Measurements from ENCODE around the gene ASXL1. TPM values are rescaled to one million over a fixed set of nuclear protein-coding genes. Genes with fewer than 3 reads are reported as not detected.
"Not testable (repeated sequence)": the region's sequence is repeated elsewhere in the genome, so short reads cannot be mapped to it uniquely, and the experiment has no call there.

ASXL1 gene
- total RNA-seq, 1 donor from 2014 or later = 27.5 TPM

- ATAC-seq = no peak
Observed at GRCh38 chr20:32337937-32338661, 20.0 kb upstream of the ASXL1 start.

DNA sequence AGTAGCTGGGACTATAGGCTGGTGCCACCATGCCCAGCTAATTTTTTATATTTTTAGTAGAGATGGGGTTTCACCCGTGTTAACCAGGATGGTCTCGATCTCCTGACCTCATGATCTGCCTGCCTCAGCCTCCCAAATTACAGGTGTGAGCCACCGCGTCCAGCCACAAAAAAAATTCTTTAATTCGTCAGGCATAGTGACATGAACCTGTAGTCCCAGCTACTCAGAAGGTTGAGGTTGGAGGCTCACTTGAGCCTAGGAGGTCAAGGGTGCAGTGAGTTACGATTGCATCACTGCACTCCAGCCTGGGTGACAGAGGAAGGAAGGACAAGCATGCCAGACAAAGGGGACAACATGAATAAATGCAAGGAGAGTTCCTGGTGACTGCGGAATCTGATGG, 19.5 kb upstream of the ASXL1 start:
- ATAC-seq = no peak

DNA sequence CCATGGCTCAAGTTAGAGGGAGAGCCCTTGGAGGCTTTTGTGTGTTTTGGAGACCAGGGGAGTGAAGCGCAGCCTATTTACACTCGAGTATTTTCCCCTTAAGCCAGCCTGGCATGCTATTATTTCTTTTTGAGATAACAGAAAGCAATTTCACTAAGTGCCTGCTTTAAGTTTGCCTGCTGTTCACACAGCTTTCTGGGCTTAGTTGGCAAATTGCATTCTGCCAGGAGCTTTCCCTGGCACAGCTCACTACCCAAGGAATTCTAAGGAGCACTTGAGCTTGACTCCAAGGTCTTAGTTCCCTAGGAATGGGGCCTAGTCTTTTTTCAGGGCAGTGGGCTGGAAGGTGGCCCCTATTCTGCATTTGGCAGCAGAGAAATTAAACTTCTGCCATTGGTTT, 19.0 kb upstream of the ASXL1 start:
- ATAC-seq = no peak

DNA sequence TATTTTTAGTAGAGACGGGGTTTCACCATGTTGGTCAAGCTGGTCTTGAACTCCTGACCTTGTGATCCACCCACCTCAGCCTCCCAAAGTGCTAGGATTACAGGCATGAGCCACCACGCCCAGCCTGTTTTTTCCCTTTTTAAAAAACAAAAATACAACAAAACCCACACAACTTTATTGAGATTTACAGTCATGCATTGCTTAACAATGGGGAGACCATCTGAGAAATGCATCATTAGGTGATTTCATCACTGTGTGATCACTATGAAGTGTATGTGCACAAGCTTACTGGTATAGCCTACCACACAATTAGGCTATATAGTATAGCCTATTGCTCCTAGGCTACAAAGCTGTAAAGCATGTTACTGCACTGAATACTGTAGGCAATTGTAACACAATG, 17.1 kb upstream of the ASXL1 start:
- ATAC-seq = not testable (repeated sequence)

DNA sequence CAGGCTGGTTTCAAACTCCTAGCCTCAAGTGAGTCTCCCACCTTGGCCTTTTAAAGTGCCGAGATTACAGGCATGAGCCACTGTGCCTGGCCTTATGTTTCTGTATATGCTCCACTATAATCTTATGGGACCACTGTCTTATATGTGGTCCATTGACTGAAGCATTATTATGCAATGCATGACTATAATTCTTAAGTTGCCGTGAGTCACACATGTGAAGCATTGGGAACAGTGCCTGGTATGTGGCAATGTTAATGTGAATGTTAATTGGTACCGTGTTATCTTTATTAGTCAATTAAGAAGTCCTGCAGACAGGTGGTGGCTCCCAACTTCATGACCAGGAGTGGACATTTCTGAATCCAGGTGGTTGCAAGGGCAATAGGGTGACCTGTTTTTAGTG, 14.7 kb upstream of the ASXL1 start:
- ATAC-seq = peak; percentile 90

DNA sequence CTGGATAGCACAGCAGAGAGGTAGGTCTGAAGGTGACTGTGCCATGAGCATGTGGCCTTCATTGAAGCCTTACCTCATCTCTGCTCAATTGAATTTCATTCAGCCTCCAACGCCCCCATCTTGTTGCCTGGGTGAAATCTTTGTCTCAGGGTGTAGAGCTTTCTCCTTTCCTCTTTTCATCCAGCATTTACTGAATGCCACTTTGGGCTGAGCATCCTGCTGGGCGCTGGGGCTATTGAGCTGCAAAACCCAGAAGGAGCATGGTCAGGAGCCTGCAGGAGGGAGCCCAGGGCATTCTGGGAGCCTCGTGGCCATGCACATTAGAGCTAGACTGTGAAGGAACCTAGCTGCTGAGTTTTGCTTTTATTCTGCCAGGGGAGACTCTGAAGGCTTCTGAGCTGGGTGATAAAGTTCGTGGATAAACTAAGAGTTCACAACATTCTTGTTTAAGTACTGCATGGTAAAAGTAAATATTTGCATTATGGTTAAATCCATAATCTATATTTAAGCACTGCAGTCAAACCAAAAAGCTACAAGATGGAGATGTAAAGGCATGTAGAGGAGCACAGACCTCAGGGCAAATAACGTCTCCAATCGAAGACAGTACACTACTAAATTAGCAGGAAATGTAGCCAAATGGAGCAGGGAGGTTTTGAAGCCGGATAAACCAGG, 13.2 kb upstream of the ASXL1 start:
- no peak for ATAC-seq

- no peak for ATAC-seq
Observed at GRCh38 chr20:32348207-32348606, 9.9 kb upstream of the ASXL1 start.

DNA sequence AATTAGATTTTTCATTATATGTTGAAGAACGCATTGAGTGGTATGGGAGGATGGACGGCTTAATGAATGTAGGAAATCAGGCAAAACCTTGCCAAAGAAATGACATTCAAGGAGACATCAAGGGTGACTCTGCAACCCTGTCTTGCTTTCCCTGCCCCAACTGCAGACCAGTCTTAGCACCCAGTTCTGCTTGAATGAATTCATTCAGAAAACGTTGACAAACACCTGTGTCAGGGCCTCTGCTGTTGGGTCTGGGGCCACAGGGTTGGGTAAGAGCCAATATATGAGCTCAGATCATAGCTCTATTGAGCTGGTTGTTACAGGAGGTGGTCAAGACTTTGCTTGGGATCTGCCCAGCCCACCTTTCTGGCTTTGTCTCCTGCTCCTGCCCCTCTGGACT, 7.7 kb upstream of the ASXL1 start:
- no peak for ATAC-seq

DNA sequence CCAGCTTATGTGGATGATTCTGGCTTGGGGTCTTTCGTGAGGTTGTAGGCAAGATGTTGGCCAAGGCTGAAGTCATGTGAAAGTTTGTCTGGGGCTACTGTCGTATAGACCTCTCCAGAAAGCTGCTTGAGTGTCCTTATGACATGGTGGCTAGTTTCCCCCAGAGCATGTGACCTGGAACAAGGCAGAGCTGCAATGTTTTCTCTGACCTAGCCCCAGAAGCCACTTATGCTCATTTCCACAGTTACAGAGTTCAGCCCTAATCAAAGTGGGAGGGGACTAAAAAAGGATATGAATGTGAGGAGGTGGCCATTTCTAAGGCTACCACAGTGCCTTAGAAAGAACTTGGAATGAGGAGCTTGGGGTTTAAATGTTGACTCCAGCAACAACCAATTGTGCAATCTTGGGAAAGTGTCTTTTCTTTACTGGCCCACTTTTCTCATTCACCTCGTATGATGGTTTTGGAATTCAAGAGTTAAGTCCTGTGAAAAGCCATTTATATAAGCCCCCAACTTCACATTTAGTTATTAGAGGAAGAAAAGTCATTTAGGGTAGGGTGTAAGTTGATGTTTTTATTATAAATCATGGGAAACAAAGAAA, 5.9 kb upstream of the ASXL1 start:
- ATAC-seq = no peak

DNA sequence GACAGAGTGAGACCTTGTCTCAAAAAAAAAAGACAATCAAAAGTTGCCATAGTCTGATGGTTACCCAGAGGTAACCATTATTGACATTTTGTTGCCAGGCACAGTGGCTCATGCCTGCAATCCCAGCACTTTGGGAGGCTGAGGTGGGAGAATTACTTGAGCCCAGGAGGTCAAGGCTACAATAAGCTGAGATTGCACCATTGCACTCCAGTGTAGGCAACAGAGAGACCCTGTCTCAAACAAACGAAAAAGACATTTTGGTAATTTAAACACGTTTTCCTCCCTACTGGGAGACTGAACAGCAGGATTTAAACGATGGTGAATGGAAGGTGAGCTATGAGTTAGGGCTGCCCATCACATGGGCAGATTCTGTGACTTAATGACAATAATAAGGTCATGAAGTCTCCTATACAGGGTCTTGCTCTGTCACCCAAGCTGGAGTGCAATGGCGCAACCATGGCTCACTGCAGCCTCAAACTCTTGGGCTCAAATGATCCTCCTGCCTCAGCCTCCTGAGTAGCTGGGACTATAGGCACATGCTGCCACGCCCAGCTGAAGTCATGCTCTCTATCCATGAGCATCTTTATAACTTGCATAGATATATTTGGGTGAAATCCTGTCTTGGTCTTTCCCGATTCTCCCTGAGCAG, 4.2 kb upstream of the ASXL1 start:
- ATAC-seq = no peak

DNA sequence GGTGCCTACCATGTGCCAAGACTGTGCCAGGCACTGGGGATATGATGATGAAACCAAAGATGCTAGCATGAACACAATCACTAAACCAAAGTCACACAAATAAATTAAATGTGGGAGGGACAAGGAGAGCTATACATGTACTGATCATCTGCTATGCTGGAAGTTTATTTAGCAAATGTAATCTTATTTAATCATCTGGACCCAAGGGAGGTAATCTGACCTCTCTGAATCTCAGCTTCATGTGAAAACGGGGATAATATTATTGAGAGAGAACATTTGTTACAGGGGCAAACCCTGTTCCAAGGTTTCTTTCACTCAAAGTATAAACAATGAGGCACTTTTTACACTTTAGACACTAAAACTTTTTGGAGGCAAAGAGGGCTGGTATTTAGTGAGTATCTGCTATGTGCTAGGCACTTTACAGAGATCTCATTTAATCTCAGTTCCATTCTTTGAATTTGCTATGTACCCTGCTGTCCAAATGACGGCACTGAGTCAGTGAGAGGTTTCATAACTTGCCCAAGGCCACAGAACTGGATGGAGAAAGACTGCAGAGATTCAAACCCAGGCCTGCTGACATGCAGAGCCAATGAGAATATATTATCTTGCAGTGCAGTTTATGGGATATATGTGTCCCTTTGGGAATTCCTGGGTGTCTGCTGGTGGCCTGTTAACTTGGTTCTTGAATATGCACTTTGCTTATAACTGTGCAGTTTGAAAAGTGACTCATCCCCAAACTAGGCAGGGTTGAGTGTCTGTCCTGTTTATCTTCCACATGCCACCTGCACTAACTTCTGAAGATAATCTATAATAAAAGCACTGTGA, 3.3 kb upstream of the ASXL1 start:
- no peak for ATAC-seq

DNA sequence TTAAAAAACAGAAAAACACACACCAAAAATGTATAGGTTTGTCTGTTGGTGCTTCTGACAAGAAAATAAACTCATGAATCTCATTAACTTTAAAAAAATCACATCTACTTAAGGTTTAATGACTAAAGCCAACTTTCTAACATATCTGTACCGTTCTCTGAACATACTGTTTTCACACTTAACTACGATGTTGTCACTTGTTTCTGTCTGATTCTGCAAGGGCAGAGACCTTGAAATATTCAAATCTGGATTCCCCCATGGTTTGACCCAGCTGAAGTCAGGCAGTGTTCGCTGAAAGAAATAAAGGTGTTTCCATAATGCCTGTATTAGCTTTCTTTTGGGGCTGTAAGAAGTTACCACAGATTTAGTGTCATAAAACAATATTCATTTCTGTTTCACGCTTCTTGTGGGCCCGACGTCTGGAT, 2.7 kb upstream of the ASXL1 start:
- ATAC-seq = no peak

DNA sequence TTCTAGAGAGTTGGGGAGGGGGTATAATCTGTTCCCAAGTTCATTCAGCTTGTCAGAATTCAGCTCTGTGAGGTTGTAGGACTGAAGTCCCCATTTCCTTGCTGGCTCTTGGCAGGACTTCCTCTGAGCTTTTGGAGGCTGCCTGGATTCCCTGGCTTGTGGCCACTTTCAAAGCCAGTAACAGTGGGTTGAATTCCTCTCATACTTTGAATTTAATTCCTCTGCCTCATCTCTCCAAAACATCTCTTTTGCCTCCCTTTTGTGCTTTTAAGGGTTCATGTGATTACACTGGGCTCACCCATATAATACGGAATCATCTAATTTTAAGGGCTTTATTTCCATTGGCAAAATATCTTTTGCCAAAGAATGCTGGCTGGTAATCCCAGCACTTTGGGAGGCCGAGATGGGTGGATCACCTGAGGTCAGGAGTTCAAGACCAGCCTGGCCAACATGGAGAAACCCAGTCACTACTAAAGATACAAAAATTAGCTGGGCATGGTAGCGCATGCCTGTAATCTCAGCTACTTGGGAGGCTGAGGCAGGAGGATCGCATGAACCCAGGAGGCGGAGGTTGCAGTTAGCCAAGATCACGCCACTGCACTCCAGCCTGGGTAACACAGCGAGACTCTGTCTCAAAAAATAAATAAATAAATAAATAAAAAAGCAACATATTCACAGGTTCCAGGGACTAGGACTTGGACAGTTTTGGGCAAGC, 2.1 kb upstream of the ASXL1 start:
- not testable (repeated sequence) for ATAC-seq

GRCh38 chr20:32356622-32357374, 1.3 kb upstream of the ASXL1 start:
- no peak for ATAC-seq

DNA sequence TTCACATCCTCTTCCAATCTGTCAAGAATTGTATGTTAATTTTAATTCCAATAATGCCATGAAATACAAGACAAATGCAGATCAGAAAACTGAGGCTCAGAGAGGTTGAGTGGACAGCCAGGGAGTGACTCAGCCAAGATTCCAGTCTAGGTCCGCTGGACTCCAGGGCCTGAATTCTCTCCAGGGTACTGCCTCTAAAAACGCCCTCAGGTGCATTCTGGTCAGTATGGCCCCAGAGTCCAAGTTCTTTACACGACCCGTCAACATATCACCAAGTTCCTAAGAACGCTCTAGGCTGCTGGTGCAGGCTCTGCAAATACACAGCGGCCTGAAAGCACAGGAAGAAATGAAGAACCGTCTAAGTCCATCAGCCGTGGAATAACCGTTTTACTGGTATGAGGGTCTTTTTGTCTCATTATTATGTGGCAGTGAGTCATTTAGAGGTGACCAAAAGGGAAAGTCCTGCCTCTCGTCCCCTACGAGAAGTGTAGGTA, 709 bp upstream of the ASXL1 start:
- ATAC-seq = peak; percentile 0

GRCh38 chr20:32358632-32358882, 426 bp downstream of the ASXL1 start:
- no peak for ATAC-seq

GRCh38 chr20:32358883-32359632, 927 bp downstream of the ASXL1 start:
- peak; percentile 57 for ATAC-seq

DNA sequence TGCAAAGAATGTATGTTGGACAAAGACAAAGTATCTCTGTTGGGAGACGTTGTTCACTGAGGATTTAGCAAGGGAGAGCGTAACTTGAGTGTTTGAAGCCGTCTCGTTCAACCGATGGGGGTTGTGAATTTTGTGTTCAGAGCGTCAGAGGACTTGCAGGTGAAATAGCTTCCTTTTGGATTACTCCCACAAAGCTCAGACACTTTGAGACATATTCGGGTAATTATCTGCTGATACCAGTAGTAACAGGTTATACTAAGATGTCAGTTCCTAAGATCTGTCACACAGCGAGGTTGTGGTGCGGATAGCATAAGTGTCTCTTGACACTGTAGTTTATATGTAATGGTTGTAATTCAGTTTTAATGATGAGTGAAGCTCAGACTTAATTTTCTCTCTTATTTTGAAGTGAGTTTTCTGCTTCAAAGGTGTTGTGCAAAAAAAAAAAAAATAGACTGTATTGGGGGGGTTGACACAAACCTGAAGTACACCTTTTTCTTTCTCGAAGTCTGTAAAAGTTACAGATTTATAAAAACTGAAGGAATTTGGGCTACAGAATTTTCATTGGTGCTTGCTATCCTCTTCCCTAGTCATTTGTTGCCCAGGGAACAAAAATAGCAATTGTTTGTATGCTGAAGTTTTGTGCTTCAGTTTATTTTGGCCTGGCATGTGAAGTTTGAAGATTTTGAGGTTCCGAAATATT, 1.7 kb downstream of the ASXL1 start:
- ATAC-seq = no peak

GRCh38 chr20:32360333-32360634, 2.2 kb downstream of the ASXL1 start:
- ATAC-seq = no peak

DNA sequence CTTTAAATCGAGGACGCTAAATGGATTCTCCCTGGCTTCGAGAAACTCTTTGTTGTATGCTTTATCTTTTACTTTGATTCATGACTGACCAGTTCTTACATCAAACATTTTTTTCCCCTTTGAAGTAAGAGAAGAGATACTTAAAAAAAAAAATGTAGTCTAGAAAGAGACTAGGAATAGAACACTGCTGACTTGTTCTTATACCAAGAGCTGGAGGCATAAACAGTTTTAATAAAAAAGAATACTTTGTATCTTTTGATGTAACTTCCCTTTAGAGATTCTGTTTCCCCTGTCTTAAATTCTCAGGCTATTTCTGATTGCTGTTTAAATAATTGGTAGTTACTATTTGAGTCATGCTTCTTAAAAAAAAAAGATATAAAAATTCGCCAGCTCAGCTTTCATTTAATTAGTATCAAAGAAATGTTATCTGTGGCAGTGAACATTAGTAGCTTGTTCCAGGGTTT, 4.8 kb downstream of the ASXL1 start:
- no peak for ATAC-seq
